ENCODE results near the gene HECTD3.
"Not testable (repeated sequence)": the region's sequence is repeated elsewhere in the genome, so short reads cannot be mapped to it uniquely, and the experiment has no call there.

HECTD3 gene

GRCh38 chr1:45013551-45014209, 2.6 kb upstream of the HECTD3 start:
- DNase-seq, result peak in 1 of 3 experiments; percentile 19

DNA sequence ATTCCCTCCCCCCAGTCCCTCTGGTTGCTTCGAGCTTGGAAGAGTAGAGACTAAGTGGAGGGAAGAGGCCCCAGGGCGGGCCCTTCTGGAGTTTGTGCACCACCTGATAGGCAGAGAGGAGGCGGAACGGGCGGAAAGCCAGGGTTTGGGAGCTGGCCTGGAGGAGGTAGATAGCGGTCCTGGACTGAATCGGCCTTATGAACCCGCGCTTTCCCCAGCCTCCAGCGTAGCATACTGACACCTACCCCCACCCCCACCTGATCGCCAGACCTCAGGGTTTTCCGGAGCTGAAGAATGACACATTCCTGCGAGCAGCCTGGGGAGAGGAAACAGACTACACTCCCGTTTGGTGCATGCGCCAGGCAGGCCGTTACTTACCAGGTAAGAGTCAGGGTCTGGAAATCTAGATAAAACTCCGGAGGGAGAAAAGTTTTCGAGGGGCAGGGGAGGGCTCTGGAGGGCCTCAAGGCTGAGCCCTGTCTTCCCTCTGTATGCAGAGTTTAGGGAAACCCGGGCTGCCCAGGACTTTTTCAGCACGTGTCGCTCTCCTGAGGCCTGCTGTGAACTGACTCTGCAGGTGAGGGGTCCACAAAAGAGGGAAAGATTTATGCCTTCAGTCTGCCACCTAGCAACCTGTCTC, 1.6 kb upstream of the HECTD3 start:
- peak; percentile 18 to 59 (median 48) for DNase-seq

DNA sequence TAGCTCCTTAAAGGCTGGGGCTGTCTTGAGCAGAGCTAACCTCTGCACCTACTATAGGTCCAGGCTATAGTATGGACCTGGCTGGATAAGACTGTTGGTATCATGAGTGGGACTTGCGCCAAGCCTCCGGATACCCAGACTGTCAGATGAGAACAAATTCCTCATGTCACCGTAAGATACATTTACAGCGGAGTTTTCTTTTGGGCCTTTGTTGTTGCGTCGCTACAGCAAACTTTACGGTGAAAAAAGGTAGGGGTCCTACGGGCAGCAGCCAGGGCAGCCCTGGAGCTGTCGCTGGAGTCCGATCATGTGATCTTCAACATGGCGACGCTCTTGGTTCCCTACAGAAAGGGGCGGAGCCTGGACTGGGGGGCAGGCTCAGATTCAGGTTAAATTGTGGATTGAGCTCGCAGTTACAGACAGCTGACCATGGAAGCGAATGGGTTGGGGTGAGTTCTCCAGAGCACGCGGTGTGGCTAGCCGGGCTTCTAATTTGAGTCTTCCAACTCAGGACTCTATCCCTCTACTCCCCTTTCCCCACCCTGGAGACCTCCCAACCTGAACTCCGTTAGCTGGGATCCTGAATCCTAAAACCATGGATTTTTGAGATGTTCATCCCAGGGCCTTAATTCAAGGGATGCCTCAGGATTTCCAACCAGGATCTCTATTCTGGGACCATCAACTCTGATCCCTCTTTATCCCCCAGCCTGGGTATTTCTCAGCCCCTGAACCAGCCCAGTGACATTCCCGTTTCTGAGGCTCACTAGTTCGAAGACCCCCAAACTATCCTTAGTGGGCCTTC, 914 bp upstream of the HECTD3 start, which contains the start of gene UROD:
Gene UROD (plus strand): TSS at position 418 of the 802 bp plus-strand sequence. CDS start 12 bp downstream, at position 430.
- DNase-seq, result peak; percentile 91 to 95 (median 95)

- peak; percentile 26 to 71 (median 64) for DNase-seq
Observed at GRCh38 chr1:45009956-45010854, 919 bp downstream of the HECTD3 start.

GRCh38 chr1:45009296-45009865, 1.7 kb downstream of the HECTD3 start:
- no peak for DNase-seq

GRCh38 chr1:45008516-45008915, 2.6 kb downstream of the HECTD3 start:
- no peak for DNase-seq

- no peak for DNase-seq
Observed at GRCh38 chr1:45008076-45008475, 3.0 kb downstream of the HECTD3 start.

- no peak for DNase-seq
Observed at GRCh38 chr1:45007311-45007710, 3.8 kb downstream of the HECTD3 start.

GRCh38 chr1:45005761-45006160, 5.4 kb downstream of the HECTD3 start:
- no peak for DNase-seq

DNA sequence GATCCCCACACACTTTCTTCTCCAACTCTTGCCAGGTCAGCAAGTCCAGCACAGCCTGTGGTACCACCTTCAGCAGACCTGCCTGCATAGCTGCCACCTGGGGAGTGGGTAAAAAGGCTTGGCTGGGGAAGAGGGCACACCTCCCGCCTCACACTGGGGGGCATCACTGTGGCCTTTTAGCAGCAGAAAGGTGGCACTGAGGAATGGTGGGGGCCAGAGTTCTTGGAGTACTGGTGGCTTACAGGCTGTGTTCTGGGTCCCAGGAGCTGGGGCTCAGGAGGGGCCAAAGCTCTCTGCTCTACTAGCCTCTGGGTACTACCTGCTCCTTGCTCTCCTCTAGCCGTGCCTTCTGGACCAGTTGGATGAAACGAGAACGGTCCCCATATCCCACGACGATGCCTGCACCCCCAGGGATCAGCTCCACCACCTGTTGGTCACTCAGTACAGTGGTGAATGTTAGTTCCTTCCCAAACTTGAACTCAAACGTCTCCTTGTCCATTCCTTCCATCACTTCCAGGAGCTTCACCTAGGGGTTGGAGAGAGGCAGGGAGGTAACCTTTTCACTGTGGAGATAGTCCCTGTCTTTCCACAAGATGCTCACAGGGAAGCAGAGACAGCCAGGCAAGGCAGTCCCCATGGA, 6.7 kb downstream of the HECTD3 start:
- no peak for DNase-seq

GRCh38 chr1:45003741-45004140, 7.4 kb downstream of the HECTD3 start:
- DNase-seq, result no peak

DNA sequence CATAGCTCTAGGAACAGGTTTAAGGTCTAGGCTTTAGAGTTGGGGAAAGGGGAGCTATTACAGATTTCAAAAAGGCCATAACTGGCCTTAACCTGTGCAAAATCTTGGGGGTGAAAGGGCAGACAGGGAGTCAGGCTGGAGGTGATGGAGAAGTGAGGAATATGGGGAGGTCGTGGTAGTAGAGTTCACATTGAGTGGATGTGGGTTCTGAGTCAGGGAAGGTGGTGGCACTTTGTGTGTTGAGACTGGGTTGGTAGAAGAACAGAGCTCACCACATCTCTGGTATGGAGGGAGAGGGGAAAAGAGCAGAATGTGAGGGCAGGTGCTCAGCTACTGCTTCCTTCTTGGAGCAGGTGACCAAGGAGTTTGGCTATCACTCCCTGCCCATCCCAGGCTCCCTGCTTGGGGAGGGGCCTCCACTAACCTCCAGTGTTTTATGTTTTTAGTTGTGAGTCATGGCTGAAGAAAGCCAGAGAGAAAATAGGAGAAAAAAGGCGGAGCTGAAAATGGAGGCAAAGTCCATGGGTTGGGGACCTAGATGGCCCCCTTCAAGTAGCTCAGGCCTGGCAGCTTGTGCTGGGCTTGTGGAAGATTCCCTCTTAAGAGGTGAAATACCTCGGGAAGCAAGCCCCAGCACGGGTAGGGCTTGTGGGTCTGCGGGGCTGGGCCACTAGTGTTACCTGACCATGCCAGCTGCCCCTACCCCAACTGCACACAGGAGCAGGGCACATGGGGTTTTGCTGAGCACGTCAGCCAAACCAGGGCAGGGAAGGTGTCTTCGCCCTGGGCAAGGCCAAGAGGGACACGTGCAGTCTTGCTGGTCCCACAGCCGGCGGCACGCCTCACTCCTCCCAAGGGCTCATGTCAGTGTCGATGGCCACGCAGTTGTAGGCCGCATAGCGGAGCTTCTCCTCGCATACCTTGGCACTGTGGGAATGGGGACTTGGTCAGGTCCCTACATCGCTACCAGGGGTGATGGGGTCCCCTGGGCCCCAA, 8.2 kb downstream of the HECTD3 start:
- DNase-seq, result no peak

- DNase-seq, result not testable (repeated sequence)
Observed at GRCh38 chr1:45001576-45001975, 9.5 kb downstream of the HECTD3 start.

DNA sequence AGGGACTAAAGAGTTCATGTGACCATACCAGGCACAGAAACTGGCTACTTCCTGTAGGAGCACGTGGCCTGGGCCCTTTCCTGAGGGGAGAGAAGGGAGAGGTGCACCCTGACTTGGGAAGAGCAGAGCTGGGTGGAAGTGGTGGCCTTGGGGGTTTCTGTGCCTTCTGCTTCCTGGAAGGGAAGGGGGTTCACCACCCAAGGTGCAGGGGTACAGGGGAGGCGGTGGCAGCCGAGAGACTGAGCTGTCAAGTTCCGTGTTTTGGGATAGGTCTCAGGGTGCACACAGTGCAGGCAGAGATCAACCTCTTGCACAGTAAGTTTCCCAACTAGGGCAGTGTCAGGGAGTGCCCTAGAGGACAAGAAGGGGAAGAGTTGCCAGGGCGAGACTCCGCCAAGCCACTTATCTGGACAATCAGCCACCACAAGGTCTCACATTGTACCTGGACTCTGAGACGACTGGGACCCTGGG, 10.1 kb downstream of the HECTD3 start:
- DNase-seq, result peak in 1 of 3 experiments; percentile 6

GRCh38 chr1:44999232-44999631, 11.9 kb downstream of the HECTD3 start:
- DNase-seq, result no peak

DNA sequence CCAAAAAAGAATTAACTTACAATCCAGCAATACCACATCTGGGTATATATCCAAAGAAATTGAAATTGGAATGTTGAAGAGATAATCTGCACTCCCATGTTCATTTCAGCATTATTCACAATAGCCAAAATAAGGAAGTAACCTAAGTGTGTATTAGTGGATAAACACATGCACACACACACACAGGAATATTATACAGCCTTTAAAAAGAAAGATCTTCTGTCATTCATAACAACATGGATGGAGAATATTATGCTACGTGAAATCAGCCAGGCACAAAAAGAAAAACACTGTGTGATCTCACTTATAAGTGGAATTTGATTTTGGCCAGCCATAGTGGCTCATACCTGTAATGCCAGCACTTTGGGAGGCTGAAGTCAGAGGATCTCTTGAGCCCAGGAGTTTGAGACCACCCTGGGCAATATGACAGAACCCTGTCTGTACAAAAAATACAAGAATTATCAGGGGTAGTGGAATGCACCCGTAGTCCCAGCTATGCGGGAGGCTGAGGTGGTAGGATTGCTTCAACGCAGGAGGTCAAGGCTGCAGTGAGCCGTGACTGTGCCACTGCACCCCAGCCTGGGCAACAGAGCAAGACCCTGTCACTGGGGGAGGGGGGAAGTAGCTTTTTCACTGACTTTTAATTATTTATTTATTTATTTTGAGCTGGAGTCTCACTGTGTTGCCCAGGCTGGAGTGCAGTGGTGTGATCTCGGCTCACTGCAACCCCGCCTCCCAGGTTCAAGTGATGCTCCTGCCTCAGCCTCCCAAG, 15.5 kb downstream of the HECTD3 start:
- DNase-seq, result no peak

GRCh38 chr1:44994309-44994898, 16.7 kb downstream of the HECTD3 start:
- DNase-seq, result no peak

DNA sequence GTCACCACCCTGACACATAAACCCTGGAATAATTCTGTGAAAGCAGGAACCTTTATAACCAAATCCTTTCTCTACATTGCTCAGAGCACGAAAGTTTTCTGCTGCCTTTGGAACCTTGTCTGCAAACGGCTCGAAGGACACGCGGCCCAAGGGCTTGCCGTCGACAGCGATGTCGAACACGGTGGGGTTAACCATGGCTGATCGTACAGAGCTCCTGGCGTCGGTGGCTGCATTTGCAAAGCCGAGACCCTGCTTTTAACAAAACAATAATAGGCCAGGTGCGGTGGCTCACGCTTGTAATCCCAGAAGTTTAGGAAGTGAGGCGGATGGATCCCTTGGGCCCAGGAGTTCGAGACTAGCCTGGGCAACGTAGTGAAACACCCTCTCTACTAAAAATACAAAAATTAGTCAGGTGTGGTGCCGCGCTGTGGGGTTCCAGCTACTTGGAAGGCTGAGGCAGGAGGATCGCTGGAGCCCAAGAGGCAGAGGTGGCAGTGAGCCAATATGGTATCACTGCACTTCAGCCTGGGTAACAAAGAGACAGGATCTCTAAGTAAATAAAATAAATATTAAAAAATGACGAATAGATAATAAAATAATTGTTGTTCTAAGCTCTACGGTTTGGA, 22.5 kb downstream of the HECTD3 start:
- no peak for DNase-seq
